IPS-15b (cell line): ENCODE measurements around the gene THBS2.
"Not testable (repeated sequence)": the region's sequence is repeated elsewhere in the genome, so short reads cannot be mapped to it uniquely, and the experiment has no call there.

ENCODE experiments used
- H3K27me3 ChIP-seq: one replicate; pipeline ENCODE4 v1.6.1; 2013; ENCODE audit warnings: low read length; ENCODE audit not compliant: control insufficient read depth, insufficient read depth
- H3K36me3 ChIP-seq: one replicate; pipeline ENCODE4 v1.6.1; 2013; ENCODE audit warnings: low read length; ENCODE audit not compliant: control insufficient read depth, insufficient read depth
- H3K4me1 ChIP-seq: one replicate; pipeline ENCODE4 v1.6.1; 2013; ENCODE audit warnings: mild to moderate bottlenecking, low read length; ENCODE audit not compliant: control insufficient read depth, insufficient read depth
- H3K4me3 ChIP-seq: one replicate; pipeline ENCODE4 v1.5.1; 2013; ENCODE audit warnings: low read depth, low read length
- H3K9ac ChIP-seq: one replicate; pipeline ENCODE4 v1.6.1; 2013; ENCODE audit warnings: low read depth, mild to moderate bottlenecking, low read length
- H3K9me3 ChIP-seq: one replicate; pipeline ENCODE4 v1.6.1; 2013; ENCODE audit warnings: mild to moderate bottlenecking, low read length; ENCODE audit not compliant: control insufficient read depth, insufficient read depth

Gene THBS2

GRCh38 chr6:169225887-169226286 lies 27.8 kb downstream of the THBS2 start:
- Histone ChIP-seq H3K9ac (no peak overlapping the region), H3K4me1 (no peaks in the 10 kb centered on the region), H3K36me3 (peaks cover 16% of the 10 kb centered on the region), H3K4me3 (no peak overlapping the region), H3K9me3 (no peaks in the 10 kb centered on the region), H3K27me3 (no peaks in the 10 kb centered on the region)

- H3K36me3 ChIP-seq: peaks cover 16% of the 10 kb centered on the region
- H3K9ac ChIP-seq: no peak overlapping the region
- H3K27me3 ChIP-seq: no peaks in the 10 kb centered on the region
- no peaks in the 10 kb centered on the region for H3K4me1 ChIP-seq
- H3K4me3 ChIP-seq: no peak overlapping the region
- no peaks in the 10 kb centered on the region for H3K9me3 ChIP-seq
These were observed 28.5 kb downstream of the THBS2 start for GRCh38 chr6:169225131-169225576.

GRCh38 chr6:169224716-169225115 lies 28.9 kb downstream of the THBS2 start:
- Histone ChIP-seq H3K9ac (no peak overlapping the region), H3K4me3 (no peak overlapping the region), H3K36me3 (peaks cover 16% of the 10 kb centered on the region), H3K27me3 (no peaks in the 10 kb centered on the region), H3K9me3 (no peaks in the 10 kb centered on the region), H3K4me1 (no peaks in the 10 kb centered on the region)

GRCh38 chr6:169224185-169224695 lies 29.4 kb downstream of the THBS2 start:
- Histone ChIP-seq H3K9me3 (no peaks in the 10 kb centered on the region), H3K4me3 (no peak overlapping the region), H3K27me3 (no peaks in the 10 kb centered on the region), H3K9ac (no peak overlapping the region), H3K36me3 (peaks cover 12% of the 10 kb centered on the region), H3K4me1 (no peaks in the 10 kb centered on the region)

- Histone ChIP-seq H3K4me1 (no peaks in the 10 kb centered on the region), H3K4me3 (no peak overlapping the region), H3K27me3 (no peaks in the 10 kb centered on the region), H3K9me3 (no peaks in the 10 kb centered on the region), H3K36me3 (peaks cover 16% of the 10 kb centered on the region), H3K9ac (no peak overlapping the region)
These were observed 30.6 kb downstream of the THBS2 start for GRCh38 chr6:169223006-169223405.

GRCh38 chr6:169222126-169222525 lies 31.5 kb downstream of the THBS2 start:
- Histone ChIP-seq H3K9ac (no peak overlapping the region), H3K36me3 (peaks cover 16% of the 10 kb centered on the region), H3K27me3 (no peaks in the 10 kb centered on the region), H3K4me1 (no peaks in the 10 kb centered on the region), H3K4me3 (no peak overlapping the region), H3K9me3 (no peaks in the 10 kb centered on the region)

- Histone ChIP-seq H3K36me3 (peaks cover 16% of the 10 kb centered on the region), H3K27me3 (no peaks in the 10 kb centered on the region), H3K4me3 (no peak overlapping the region), H3K9me3 (no peaks in the 10 kb centered on the region), H3K4me1 (no peaks in the 10 kb centered on the region), H3K9ac (no peak overlapping the region)
These were observed 32.4 kb downstream of the THBS2 start for GRCh38 chr6:169221264-169221663.

GRCh38 chr6:169220068-169220964 lies 33.3 kb downstream of the THBS2 start:
- H3K4me3 ChIP-seq: no peak overlapping the region

GRCh38 chr6:169217972-169218371 lies 35.7 kb downstream of the THBS2 start:
- peaks cover 8% of the 10 kb centered on the region for H3K36me3 ChIP-seq
- H3K9me3 ChIP-seq: no peaks in the 10 kb centered on the region
- no peak overlapping the region for H3K4me3 ChIP-seq
- H3K9ac ChIP-seq: no peak overlapping the region
- no peaks in the 10 kb centered on the region for H3K27me3 ChIP-seq
- no peaks in the 10 kb centered on the region for H3K4me1 ChIP-seq

More at GRCh38 chr6:169220068-169220964, 33.3 kb downstream of the THBS2 start:
- no peak overlapping the region for H3K9ac ChIP-seq
- H3K27me3 ChIP-seq: no peaks in the 10 kb centered on the region
- H3K36me3 ChIP-seq: peaks cover 16% of the 10 kb centered on the region
- H3K9me3 ChIP-seq: no peaks in the 10 kb centered on the region
- no peaks in the 10 kb centered on the region for H3K4me1 ChIP-seq

GRCh38 chr6:169216830-169217229 lies 36.8 kb downstream of the THBS2 start:
- Histone ChIP-seq H3K4me3 (no peak overlapping the region), H3K36me3 (peaks cover 4% of the 10 kb centered on the region), H3K27me3 (no peaks in the 10 kb centered on the region), H3K9me3 (no peaks in the 10 kb centered on the region), H3K4me1 (no peaks in the 10 kb centered on the region), H3K9ac (no peak overlapping the region)

- Histone ChIP-seq H3K4me1 (no peaks in the 10 kb centered on the region), H3K4me3 (no peak overlapping the region), H3K27me3 (no peaks in the 10 kb centered on the region), H3K9ac (no peak overlapping the region), H3K9me3 (no peaks in the 10 kb centered on the region), H3K36me3 (peaks cover 4% of the 10 kb centered on the region)
These were observed 38.4 kb downstream of the THBS2 start for GRCh38 chr6:169215201-169215681.

- not testable (repeated sequence) for H3K4me1 ChIP-seq, H3K9ac ChIP-seq, H3K27me3 ChIP-seq, H3K36me3 ChIP-seq, H3K4me3 ChIP-seq, H3K9me3 ChIP-seq
These were observed 38.9 kb downstream of the THBS2 start for GRCh38 chr6:169214789-169215188.
